NCI-H526 (cell line): ENCODE results near the gene METTL25B.
"Not testable (repeated sequence)": the region's sequence is repeated elsewhere in the genome, so short reads cannot be mapped to it uniquely, and the experiment has no call there.

ENCODE experiments used
- DNase-seq, 2 experiments: peaks; one replicate each; lab custom pipeline; 2025; lab: John Stamatoyannopoulos, UW

Gene METTL25B

GRCh38 chr1:156748670-156749418 is 20.6 kb downstream of the METTL25B start:
- DNase-seq, result peak in 1 of 2 experiments; percentile 55

GRCh38 chr1:156749419-156750118 is 21.3 kb downstream of the METTL25B start:
- peak in 1 of 2 experiments; percentile 43 for DNase-seq

- peak; percentile 69 to 85 for DNase-seq
These were observed 22.0 kb downstream of the METTL25B start for GRCh38 chr1:156750191-156750672.

DNA sequence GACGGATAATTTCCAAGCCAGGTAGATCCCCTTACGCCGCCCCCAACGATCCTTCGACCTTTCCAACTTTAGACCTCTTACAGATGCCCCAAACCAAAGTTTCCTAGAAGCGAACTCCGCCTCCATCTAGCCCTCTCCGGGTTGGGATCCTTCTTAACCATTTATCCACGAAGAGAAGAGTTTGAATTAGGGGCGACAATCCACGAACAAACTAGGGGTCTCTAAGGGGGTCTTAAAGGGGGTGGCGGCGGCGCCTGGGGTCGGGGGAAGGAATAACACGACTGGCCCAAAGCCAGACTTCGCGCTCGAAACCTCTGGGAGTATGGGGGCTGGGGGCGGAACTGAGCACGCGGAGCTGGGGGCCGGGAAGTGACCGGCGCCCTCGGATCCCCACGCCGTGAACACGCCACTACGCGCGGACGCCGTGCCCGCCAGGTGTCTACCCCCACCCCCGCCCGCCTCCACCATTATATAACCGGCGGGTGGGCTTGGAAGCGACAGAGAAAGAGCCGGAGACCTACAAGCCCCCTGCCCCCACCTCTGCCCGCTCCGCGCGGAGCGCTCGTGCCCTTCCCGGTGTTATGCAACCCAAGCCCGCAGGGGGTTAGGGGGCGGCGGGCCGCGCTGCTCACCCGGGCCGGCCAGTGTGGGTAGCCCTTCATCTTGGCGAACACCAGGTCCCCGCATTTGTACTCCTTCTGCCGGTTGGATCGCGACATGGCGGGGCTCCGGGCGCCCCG is 22.6 kb downstream of the METTL25B start:
- DNase-seq, result peak in 1 of 2 experiments; percentile 85

GRCh38 chr1:156751451-156751756 is 23.1 kb downstream of the METTL25B start, which contains the start of gene HDGF:
Gene HDGF, minus strand, starts transcription at chr1:156751675. Its CDS starts 246 bp downstream, at chr1:156751429.
- DNase-seq, result no peak

GRCh38 chr1:156751757-156752481 is 23.6 kb downstream of the METTL25B start:
- DNase-seq, result peak; percentile 98 to 100

DNA sequence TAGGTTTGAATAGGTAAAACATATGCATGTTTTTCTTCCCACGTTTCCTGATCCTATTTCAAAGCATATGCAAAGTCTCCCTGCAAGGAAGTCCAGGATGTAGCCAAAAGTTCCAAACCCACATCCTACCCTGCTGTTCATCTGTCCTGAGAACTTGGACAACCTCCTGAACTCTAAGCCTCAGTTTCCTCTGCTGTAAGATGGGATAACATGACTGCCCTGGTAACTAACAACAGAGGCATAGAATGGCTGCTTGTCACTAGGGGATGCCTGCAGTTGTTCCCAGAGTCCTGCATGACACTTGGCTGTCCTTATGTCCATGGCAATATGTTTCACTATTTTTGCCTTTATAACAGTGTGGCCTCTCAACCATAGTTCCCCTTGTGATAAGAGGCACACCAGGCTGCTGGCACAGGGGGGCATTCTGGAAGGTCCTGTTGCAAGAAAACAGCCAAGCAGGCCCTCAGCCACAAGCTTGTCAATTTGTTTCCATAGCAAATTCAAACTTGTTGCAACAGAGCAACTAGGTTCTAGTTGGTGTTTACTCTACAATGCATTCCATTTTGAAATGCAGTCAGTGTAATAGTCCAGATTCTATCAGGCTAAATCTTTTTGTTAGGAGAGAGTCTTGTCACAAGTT is 24.7 kb downstream of the METTL25B start:
- peak; percentile 54 to 60 for DNase-seq

DNA sequence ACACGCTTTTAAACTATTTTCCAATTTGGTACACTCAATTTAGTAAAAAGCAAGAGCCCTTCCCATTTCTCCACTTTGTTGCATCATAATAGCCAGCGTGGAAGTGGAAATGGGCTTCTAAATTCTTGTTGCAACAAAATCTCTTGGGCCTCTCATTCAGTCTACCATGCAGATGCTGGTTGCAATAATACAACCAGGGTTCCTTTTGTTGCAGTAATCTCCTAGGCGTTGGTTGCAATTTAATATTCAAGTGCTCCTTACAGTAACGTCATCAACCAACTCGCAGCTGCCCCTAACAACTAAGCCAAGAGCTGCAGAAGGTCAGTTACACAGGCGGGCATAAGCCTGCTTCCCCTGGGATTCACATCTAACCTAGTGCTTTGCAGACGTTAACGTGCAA is 25.9 kb downstream of the METTL25B start:
- peak; percentile 59 to 77 for DNase-seq

DNA sequence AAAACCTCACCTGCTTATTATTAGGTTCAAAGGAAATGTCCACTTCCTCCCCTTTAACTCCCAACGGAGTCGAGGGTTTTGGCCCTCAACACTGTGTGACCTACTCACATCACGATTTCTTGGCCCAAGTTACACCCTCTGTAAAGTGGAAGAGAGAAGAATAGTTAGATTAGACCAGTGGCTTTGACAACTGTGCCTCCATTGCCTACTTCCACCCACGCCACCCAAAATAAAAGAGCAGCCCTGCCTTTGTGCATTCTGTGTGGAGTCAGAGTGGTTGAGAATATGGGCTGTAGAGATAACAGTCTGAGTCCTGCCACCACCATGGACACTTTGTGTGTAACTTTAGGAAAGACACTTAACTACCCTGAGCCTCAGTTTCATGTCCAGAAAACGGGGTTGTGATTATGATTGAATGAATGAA is 27.3 kb downstream of the METTL25B start:
- no peak for DNase-seq

- no peak for DNase-seq
These were observed 28.1 kb downstream of the METTL25B start for GRCh38 chr1:156756355-156756754.

GRCh38 chr1:156757572-156758253 is 29.4 kb downstream of the METTL25B start:
- DNase-seq, result not testable (repeated sequence)

- no peak for DNase-seq
These were observed 32.0 kb downstream of the METTL25B start for GRCh38 chr1:156760092-156760795.

GRCh38 chr1:156760796-156761104 is 32.5 kb downstream of the METTL25B start:
- no peak for DNase-seq

DNA sequence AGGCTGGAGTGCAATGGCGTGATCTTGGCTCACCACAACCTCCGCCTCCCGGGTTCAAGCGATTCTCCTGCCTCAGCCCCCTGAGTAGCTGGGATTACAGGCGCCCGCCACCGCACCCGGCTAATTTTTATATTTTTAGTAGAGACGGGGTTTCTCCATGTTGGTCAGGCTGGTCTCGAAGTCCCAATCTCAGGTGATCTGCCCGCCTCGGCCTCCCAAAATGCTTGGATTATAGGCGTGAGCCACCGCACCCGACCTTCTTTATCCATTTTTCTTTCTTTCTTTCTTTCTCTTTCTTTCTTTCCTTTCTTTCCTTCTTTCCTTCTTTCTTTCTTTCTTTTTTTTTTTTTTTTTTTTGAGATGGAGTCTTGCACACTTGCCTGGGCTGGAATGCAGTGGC is 36.9 kb downstream of the METTL25B start:
- DNase-seq, result not testable (repeated sequence)

- DNase-seq, result no peak
These were observed 37.4 kb downstream of the METTL25B start for GRCh38 chr1:156765666-156766065.

DNA sequence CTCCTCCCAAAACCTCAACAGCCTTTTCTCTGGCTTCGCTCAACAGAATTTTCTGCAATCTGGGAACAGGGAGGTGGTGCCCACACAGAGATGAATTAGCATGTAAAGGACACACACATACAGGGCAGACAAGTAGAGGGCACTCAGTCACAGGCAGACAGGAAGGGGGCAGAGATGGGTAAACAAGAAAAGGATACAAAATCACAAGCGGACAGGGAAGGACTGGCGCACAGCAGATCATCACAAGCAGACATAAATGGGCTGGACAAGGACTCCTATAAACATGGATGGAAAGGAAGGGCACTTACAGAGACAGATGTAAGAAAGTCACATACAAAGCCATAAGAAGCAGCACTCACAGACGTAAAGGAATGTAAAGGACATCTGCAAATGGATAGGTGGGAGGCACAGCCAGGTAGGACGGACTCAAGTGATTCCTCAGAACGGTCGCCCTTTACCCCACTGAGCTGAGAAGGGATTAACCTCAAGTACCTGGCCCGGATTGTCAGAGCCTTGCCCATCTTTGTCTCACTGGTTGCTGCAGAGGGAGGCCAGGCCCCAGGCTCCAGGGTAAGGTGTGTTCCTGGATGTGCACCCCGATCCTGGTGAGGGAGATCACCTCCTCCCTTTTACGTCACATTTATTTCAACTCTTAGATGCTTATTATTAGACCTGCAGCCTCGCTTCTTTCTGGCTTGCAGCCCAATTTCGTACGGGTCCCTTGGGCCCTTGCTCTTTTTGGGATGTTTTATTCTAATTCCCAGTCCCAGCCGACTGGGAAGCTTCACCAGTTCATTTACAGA is 38.2 kb downstream of the METTL25B start:
- DNase-seq, result no peak

- peak; percentile 100 for DNase-seq
These were observed 39.0 kb downstream of the METTL25B start, which contains the start of gene PRCC for GRCh38 chr1:156767101-156767878. Gene PRCC, plus strand, starts transcription at chr1:156767535. Its CDS starts 237 bp downstream, at chr1:156767772.

DNA sequence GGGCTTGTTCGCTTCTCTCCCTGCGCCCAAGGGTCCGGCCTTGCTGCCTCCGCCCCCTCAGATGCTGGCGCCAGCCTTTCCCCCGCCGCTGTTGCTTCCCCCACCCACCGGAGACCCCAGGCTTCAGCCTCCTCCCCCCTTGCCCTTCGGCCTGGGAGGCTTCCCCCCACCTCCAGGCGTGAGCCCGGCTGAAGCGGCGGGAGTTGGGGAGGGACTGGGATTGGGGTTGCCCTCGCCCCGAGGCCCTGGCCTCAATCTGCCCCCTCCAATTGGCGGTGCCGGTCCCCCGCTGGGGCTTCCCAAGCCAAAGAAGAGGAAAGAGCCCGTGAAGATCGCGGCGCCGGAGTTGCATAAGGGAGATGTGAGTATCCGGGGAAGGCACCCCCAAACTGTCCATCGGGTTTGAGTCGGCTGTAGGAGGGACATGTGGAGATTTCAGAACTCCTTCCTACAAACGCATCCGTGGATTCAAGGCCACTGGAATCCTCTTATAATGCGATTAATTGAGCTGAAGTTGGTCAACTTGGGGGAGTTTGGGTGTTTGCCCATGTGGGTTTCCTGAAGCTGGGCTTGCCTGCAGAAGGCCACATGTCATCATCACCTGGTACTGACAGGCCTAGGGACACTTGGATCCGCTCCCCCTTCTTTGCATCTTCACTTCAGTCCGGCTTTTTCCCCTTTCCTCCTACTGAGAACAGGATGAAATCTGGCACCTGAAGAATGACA is 39.8 kb downstream of the METTL25B start:
- DNase-seq, result peak in 1 of 2 experiments; percentile 39
